BJ (cell line): ENCODE measurements around the gene UGT1A9. TPM values are rescaled to one million over a fixed set of nuclear protein-coding genes. Genes with fewer than 3 reads are reported as not detected.

Source experiments
- CTCF ChIA-PET: fragments of 350-600 bp; formaldehyde crosslinking; extraction: SDS; loops from one replicate; lab custom pipeline; 2021; ENCODE audit warnings: antibody characterized with exemption, inconsistent platforms; lab: Yijun Ruan, JAX
- POLR2A ChIA-PET: fragments of 300-600 bp; sonication (Branson Sonifier 250); formaldehyde crosslinking; extraction: SDS; loops from one replicate; lab custom pipeline; 2021; ENCODE audit warnings: antibody characterized with exemption; lab: Charles Lee
- DNase-seq: peaks from one replicate; pipeline ENCODE4 v3.0.0-alpha.2; 2011; ENCODE audit warnings: low read depth
- H3K27me3 ChIP-seq: 2 replicates; pipeline ENCODE4 v1.6.0; 2011; ENCODE audit warnings: low read length; ENCODE audit not compliant: control insufficient read depth, insufficient read depth
- H3K36me3 ChIP-seq: 2 replicates; pipeline ENCODE4 v1.5.1; 2011; ENCODE audit warnings: low read length; ENCODE audit not compliant: control insufficient read depth, insufficient read depth
- H3K4me3 ChIP-seq: 2 replicates; pipeline ENCODE4 v1.5.1; 2011; ENCODE audit warnings: low read depth, mild to moderate bottlenecking, control low read depth, low read length
- polyA plus RNA-seq: library from polyadenylated mRNA; depleted of rRNA; stranded (reverse); fragments of >200 nt; gene quantifications from 2 replicates; pipeline ENCODE4 v1.2.3, GENCODE V29; 2011
- TF ChIP-seq, protein P1 (sequence below): IDR thresholded peaks from 2 replicates; pipeline ENCODE4 v1.5.1; 2011; ENCODE audit warnings: low read depth, mild to moderate bottlenecking, control low read depth, inconsistent platforms, low read length, moderate library complexity; ENCODE audit not compliant: insufficient read depth

UGT1A9 gene
- polyA plus RNA-seq, 1 experiment: not detected

DNA sequence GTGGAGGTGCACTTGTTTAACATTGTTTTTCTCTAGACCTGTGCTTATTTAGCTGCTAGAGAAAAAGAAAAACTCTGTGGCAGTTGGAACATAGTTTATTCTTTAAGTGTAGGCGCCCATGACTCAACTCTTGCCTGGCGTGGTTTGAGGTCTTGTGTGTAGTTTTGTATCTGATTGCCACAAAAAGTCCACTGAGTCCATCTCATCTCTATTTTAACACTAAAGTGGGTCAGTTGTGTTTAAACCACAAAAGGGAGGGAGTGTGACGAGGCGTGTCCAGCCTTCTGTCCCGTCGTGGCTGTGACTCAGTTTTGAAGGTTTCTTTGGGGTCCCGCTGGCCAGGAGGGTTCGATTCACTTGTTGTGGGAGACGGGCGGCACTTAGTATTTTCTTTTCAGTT is 15.3 kb upstream of the UGT1A9 start:
- ChIA-PET CTCF (no interaction called here), POLR2A (no interaction called here)
- TF ChIP-seq, protein P1, sequence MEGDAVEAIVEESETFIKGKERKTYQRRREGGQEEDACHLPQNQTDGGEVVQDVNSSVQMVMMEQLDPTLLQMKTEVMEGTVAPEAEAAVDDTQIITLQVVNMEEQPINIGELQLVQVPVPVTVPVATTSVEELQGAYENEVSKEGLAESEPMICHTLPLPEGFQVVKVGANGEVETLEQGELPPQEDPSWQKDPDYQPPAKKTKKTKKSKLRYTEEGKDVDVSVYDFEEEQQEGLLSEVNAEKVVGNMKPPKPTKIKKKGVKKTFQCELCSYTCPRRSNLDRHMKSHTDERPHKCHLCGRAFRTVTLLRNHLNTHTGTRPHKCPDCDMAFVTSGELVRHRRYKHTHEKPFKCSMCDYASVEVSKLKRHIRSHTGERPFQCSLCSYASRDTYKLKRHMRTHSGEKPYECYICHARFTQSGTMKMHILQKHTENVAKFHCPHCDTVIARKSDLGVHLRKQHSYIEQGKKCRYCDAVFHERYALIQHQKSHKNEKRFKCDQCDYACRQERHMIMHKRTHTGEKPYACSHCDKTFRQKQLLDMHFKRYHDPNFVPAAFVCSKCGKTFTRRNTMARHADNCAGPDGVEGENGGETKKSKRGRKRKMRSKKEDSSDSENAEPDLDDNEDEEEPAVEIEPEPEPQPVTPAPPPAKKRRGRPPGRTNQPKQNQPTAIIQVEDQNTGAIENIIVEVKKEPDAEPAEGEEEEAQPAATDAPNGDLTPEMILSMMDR: no peak
- no peaks in the 10 kb centered on the region for H3K36me3 ChIP-seq
- DNase-seq: no peak
- no peak overlapping the region for H3K4me3 ChIP-seq
- no peaks in the 10 kb centered on the region for H3K27me3 ChIP-seq

DNA sequence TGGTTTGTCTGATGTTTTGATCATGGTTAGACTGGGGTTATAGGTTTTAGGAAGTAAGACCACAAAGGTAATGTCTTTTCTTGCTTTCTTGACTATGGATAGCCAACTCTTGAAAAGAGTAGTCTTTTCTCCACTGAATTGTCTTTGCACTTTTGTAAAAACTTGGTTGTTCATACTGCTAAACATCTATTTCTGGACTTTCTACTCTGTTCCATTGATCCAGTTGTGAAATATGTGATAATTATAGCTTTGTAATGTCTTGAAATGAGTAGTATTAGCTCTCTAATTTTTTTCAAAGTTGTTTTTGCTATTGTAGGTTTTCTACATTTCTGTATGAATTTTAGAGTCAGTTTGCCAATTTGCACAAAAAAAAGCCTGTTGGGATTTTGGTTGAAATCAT is 13.1 kb upstream of the UGT1A9 start:
- no peaks in the 10 kb centered on the region for H3K36me3 ChIP-seq
- TF ChIP-seq, protein P1: no peak
- POLR2A ChIA-PET: no interaction called here
- H3K27me3 ChIP-seq: no peaks in the 10 kb centered on the region
- CTCF ChIA-PET: no interaction called here
- no peak for DNase-seq
- no peak overlapping the region for H3K4me3 ChIP-seq

DNA sequence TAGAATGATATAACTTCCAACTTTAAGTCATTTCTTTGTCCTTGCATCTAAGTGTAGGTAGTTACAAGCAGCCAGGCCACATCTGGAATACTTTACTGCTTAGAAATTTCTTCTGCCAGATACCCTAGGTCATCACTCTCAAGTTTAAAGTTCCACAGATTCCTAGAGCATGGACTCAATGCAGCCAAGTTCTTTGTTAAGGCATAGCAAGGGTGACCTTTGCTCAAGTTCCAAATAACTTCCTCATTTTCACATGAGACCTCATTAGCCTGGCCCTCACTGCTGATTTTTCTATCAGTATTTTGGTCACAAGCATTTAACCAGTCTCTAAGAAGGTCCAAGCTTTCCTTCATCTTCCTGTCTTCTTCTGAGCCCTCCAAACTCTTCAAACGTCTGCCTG is 7.8 kb upstream of the UGT1A9 start:
- no peaks in the 10 kb centered on the region for H3K36me3 ChIP-seq
- no peak for DNase-seq
- TF ChIP-seq, protein P1: no peak
- ChIA-PET CTCF (no interaction called here), POLR2A (no interaction called here)
- H3K4me3 ChIP-seq: no peak overlapping the region
- H3K27me3 ChIP-seq: no peaks in the 10 kb centered on the region

DNA sequence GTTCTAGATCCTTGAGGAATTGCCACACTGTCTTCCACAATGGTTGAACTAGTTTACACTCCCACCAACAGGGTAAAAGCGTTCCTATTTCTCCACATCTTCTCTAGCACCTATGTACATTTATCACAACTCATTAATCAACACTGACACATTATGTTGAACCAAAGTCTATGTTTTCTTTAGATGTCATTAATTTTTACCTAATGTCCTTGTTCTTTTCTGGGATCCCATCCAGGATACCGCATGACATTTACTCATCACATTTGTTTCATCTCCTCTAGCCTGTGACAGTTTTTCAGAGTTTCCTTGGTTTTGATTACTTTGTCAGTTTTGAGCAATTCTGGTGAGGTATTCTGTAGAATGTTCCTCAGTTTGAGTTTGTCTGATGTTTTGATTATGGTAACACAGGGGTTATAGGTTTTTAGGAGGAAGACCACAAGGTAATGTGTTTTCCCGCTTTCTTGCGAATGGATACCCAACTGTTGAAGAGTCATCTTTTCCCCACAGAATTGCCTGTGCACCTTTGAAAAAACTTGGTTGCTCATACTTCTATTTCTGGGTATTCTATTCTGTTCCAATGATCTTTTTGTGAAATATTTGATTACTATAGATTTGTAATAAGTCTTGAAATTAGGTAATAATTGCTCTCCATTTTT is 3.0 kb upstream of the UGT1A9 start:
- DNase-seq: no peak
- TF ChIP-seq, protein P1: no peak
- Histone ChIP-seq H3K4me3 (no peak overlapping the region), H3K36me3 (no peaks in the 10 kb centered on the region), H3K27me3 (no peaks in the 10 kb centered on the region)
- ChIA-PET POLR2A (no interaction called here), CTCF (no interaction called here)

DNA sequence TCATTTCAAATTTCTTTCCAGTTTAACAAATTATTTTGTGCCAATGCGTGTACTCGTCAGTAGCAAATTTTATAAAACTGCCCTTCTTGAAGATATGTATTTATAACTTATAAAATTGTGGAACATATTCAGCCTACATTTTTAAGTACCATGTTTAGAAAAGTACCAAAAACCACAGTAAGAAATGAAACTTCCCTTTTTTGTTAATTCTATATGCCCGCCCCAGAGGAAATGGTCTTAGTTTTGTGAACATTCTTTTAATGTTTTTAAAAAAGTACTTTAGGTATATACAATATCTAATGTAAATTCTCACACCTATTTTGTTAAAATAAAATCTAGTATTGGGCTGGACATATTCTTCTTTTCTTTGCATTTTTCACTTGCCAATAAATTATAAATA is 1.2 kb downstream of the UGT1A9 start:
- no peak overlapping the region for H3K4me3 ChIP-seq
- DNase-seq: no peak
- H3K27me3 ChIP-seq: no peaks in the 10 kb centered on the region
- H3K36me3 ChIP-seq: no peaks in the 10 kb centered on the region
- CTCF ChIA-PET: no interaction called here
- TF ChIP-seq, protein P1: no peak
- POLR2A ChIA-PET: no interaction called here
